ENCODE data around the gene AZGP1. TPM values are rescaled to one million over a fixed set of nuclear protein-coding genes. Genes with fewer than 3 reads are reported as not detected.
"Not testable (repeated sequence)": the region's sequence is repeated elsewhere in the genome, so short reads cannot be mapped to it uniquely, and the experiment has no call there.

Gene AZGP1
- total RNA-seq, 4 donors from 2014 or later, result 68.7 to 182 (median 111) TPM

- no peak for DNase-seq (ENCODE audit: low spot score in 2 of 2)
- no peak for TF ChIP-seq CTCF (IDR thresholded peaks at IDR 0.05)
- Histone ChIP-seq H3K27ac (no peak overlapping the region), H3K9me3 (peaks cover 0 to 19% (median 2%) of the 10 kb centered on the region in 4 donors), H3K4me1 (no peaks in the 10 kb centered on the region), H3K27me3 (peaks cover 0 to 7% of the 10 kb centered on the region in 2 donors), H3K36me3 (no peaks in the 10 kb centered on the region), H3K4me3 (no peak overlapping the region)
- WGBS, 2 donors, result 93 to 95% methylated on average over 2 of the region's 2 CpGs
Observed at GRCh38 chr7:99938296-99938695, 37.5 kb downstream of the AZGP1 start.

- not testable (repeated sequence) for H3K27me3 ChIP-seq; H3K4me1 ChIP-seq; H3K4me3 ChIP-seq; H3K36me3 ChIP-seq; DNase-seq (ENCODE audit: low spot score in 2 of 2)
- peak overlapping the region in 2 of 4 donors; percentile 8 to 46 for H3K27ac ChIP-seq
- WGBS, 2 donors, result 42 to 45% methylated on average over 4 of the region's 4 CpGs
- H3K9me3 ChIP-seq, result peaks cover 0 to 19% (median 2%) of the 10 kb centered on the region in 4 donors
Observed at GRCh38 chr7:99935009-99935408, 40.8 kb downstream of the AZGP1 start.

- TF ChIP-seq EP300 (IDR thresholded peaks at IDR 0.05) (no peak), POLR2A (IDR thresholded peaks at IDR 0.05) (no peak), CTCF (IDR thresholded peaks at IDR 0.05) (no peak)
- H3K9me3 ChIP-seq, result no peaks in the 10 kb centered on the region
- no peak for DNase-seq (ENCODE audit: low spot score in 2 of 2)
- peaks cover 0 to 8% of the 10 kb centered on the region in 2 donors for H3K27me3 ChIP-seq
- peak overlapping the region in 1 of 4 donors; percentile 54 for H3K27ac ChIP-seq
- no peaks in the 10 kb centered on the region for H3K36me3 ChIP-seq
- WGBS, 2 donors, result 81 to 92% methylated on average over 3 of the region's 3 CpGs
- H3K4me3 ChIP-seq, result no peak overlapping the region
- peaks cover 0 to 13% (median 5%) of the 10 kb centered on the region in 4 donors for H3K4me1 ChIP-seq
Observed at GRCh38 chr7:99930376-99930775, 45.5 kb downstream of the AZGP1 start.

GRCh38 chr7:99929730-99930053 lies 46.1 kb downstream of the AZGP1 start:
- Histone ChIP-seq H3K4me1 (peaks cover 0 to 13% (median 5%) of the 10 kb centered on the region in 4 donors), H3K4me3 (no peak overlapping the region), H3K27me3 (peaks cover 0 to 8% of the 10 kb centered on the region in 2 donors), H3K9me3 (no peaks in the 10 kb centered on the region), H3K36me3 (no peaks in the 10 kb centered on the region), H3K27ac (peak overlapping the region in 1 of 4 donors; percentile 54)
- no peak for TF ChIP-seq EP300 (IDR thresholded peaks at IDR 0.05)
- no peak for TF ChIP-seq CTCF (IDR thresholded peaks at IDR 0.05)
- no peak for TF ChIP-seq POLR2A (IDR thresholded peaks at IDR 0.05)
- no peak for DNase-seq (ENCODE audit: low spot score in 2 of 2)
- 24 to 42% methylated on average over 2 of the region's 2 CpGs for WGBS, 2 donors

GRCh38 chr7:99928994-99929729 lies 46.7 kb downstream of the AZGP1 start, which contains the start of gene GJC3:
TSS of gene GJC3 (minus strand) at chr7:99929620. CDS start at chr7:99929620, 0 bp downstream.
- peak in 1 of 2 donors; percentile 23 for DNase-seq (ENCODE audit: low spot score in 2 of 2)
- Histone ChIP-seq H3K4me3 (peak within 1 kb of the TSS in 2 of 4 donors; percentile 25 to 35), H3K9me3 (no peaks in the 10 kb centered on the region), H3K27ac (peak within 1 kb of the TSS in 1 of 4 donors; percentile 54), H3K36me3 (no peaks in the 10 kb centered on the region), H3K4me1 (peaks cover 0 to 13% (median 5%) of the 10 kb centered on the region in 4 donors), H3K27me3 (peaks cover 0 to 6% of the 10 kb centered on the region in 2 donors)
- TF ChIP-seq CTCF (IDR thresholded peaks at IDR 0.05) (peak in 3 of 5 experiments; percentile 23 to 48 (median 25)), EP300 (IDR thresholded peaks at IDR 0.05) (no peak)
- WGBS, 2 donors, result 25 to 28% methylated on average over 14 to 20 of the region's 22 CpGs
